ENCODE results near the gene RAB42.
"Not testable (repeated sequence)": the region's sequence is repeated elsewhere in the genome, so short reads cannot be mapped to it uniquely, and the experiment has no call there.

GRCh38 chr1:28594686-28595411 is 2.8 kb downstream of the RAB42 start:
- TF ChIP-seq, protein P1, sequence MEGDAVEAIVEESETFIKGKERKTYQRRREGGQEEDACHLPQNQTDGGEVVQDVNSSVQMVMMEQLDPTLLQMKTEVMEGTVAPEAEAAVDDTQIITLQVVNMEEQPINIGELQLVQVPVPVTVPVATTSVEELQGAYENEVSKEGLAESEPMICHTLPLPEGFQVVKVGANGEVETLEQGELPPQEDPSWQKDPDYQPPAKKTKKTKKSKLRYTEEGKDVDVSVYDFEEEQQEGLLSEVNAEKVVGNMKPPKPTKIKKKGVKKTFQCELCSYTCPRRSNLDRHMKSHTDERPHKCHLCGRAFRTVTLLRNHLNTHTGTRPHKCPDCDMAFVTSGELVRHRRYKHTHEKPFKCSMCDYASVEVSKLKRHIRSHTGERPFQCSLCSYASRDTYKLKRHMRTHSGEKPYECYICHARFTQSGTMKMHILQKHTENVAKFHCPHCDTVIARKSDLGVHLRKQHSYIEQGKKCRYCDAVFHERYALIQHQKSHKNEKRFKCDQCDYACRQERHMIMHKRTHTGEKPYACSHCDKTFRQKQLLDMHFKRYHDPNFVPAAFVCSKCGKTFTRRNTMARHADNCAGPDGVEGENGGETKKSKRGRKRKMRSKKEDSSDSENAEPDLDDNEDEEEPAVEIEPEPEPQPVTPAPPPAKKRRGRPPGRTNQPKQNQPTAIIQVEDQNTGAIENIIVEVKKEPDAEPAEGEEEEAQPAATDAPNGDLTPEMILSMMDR (IDR thresholded peaks at IDR 0.05; ENCODE audit: low read depth, low read length), result not testable (repeated sequence)
- TF ChIP-seq EZH2phosphoT487 (IDR thresholded peaks at IDR 0.05; ENCODE audit: low read depth), result not testable (repeated sequence)
